SK-N-SH treated with all-trans-retinoic acid at 6 μM for 48 hours (cell line): ENCODE data around the gene GRAMD1C.

Experiments used
- ATAC-seq: fragments of 200-7000 bp; cut with Tn5 transposase; 3 replicates; pipeline ENCODE4 v1.9.1; 2020; ENCODE audit warnings: mild to moderate bottlenecking, moderate library complexity
- ARNTL ChIP-seq: fragments of 450-650 bp; formaldehyde crosslinking; IDR thresholded peaks from 2 replicates; pipeline ENCODE4 v1.5.0; 2020; ENCODE audit warnings: low read depth, mild to moderate bottlenecking, moderate library complexity, borderline replicate concordance
- BACH2 ChIP-seq: fragments of 250-450 bp; sonication (Bioruptor Pico); IDR thresholded peaks from 2 replicates; pipeline ENCODE4 v1.9.0; 2021; ENCODE audit warnings: mild to moderate bottlenecking, borderline replicate concordance
- CREB5 ChIP-seq: fragments of 250-450 bp; sonication (Bioruptor Pico); IDR thresholded peaks from 2 replicates; pipeline ENCODE4 v1.5.1; 2020; ENCODE audit warnings: low read depth, mild to moderate bottlenecking, moderate library complexity
- CSDC2 ChIP-seq: fragments of 250-450 bp; sonication (Bioruptor Pico); IDR thresholded peaks from 2 replicates; pipeline ENCODE4 v1.5.0; 2020; ENCODE audit warnings: mild to moderate bottlenecking, moderate library complexity
- CSRNP3 ChIP-seq: fragments of 250-450 bp; sonication (Bioruptor Pico); IDR thresholded peaks from 2 replicates; pipeline ENCODE4 v1.5.1; 2021; ENCODE audit warnings: mild to moderate bottlenecking, moderate library complexity
- ESRRG ChIP-seq: fragments of 250-450 bp; sonication (Bioruptor Pico); IDR thresholded peaks from 2 replicates; pipeline ENCODE4 v1.6.1; 2021; ENCODE audit warnings: mild to moderate bottlenecking
- GLIS3 ChIP-seq: fragments of 250-450 bp; sonication (Bioruptor Pico); IDR thresholded peaks from 2 replicates; pipeline ENCODE4 v1.5.0; 2020; ENCODE audit warnings: mild to moderate bottlenecking, moderate library complexity
- ISL1 ChIP-seq: fragments of 250-450 bp; sonication (Bioruptor Pico); IDR thresholded peaks from 2 replicates; pipeline ENCODE4 v2.1.2; 2022; ENCODE audit warnings: mild to moderate bottlenecking, moderate library complexity
- OSR1 ChIP-seq: fragments of 250-450 bp; sonication (Bioruptor Pico); IDR thresholded peaks from 2 replicates; pipeline ENCODE4 v1.8.0; 2022; ENCODE audit warnings: moderate library complexity, mild to moderate bottlenecking, inconsistent platforms
- POU6F1 ChIP-seq: fragments of 250-450 bp; sonication (Bioruptor Pico); IDR thresholded peaks from 2 replicates; pipeline ENCODE4 v1.8.0; 2021; ENCODE audit warnings: low read depth, mild to moderate bottlenecking, moderate library complexity, borderline replicate concordance
- PPARA ChIP-seq: fragments of 250-450 bp; sonication (Bioruptor Pico); IDR thresholded peaks from 2 replicates; pipeline ENCODE4 v1.5.0; 2020; ENCODE audit warnings: mild to moderate bottlenecking, borderline replicate concordance
- RARB ChIP-seq: fragments of 250-450 bp; sonication (Bioruptor Pico); IDR thresholded peaks from 2 replicates; pipeline ENCODE4 v1.8.0; 2021; ENCODE audit warnings: mild to moderate bottlenecking, moderate library complexity
- SNAI2 ChIP-seq: fragments of 250-450 bp; sonication (Bioruptor Pico); IDR thresholded peaks from 2 replicates; pipeline ENCODE4 v1.5.0; 2020; ENCODE audit warnings: mild to moderate bottlenecking, moderate library complexity
- TCF4 ChIP-seq: fragments of 250-450 bp; sonication (Bioruptor Pico); IDR thresholded peaks from 2 replicates; pipeline ENCODE4 v1.8.0; 2021; ENCODE audit warnings: mild to moderate bottlenecking, moderate library complexity, borderline replicate concordance
- TOX ChIP-seq: fragments of 250-450 bp; sonication (Bioruptor Pico); IDR thresholded peaks from 2 replicates; pipeline ENCODE4 v1.8.0; 2021; ENCODE audit warnings: mild to moderate bottlenecking, moderate library complexity, borderline replicate concordance
- TSHZ2 ChIP-seq: fragments of 250-450 bp; sonication (Bioruptor Pico); IDR thresholded peaks from 2 replicates; pipeline ENCODE4 v1.5.0; 2020; ENCODE audit warnings: mild to moderate bottlenecking, moderate library complexity
- ZC3H10 ChIP-seq: fragments of 250-450 bp; sonication (Bioruptor Pico); IDR thresholded peaks from 2 replicates; pipeline ENCODE4 v1.5.1; 2021; ENCODE audit warnings: mild to moderate bottlenecking, moderate library complexity
- ZFP3 ChIP-seq: fragments of 250-450 bp; sonication (Bioruptor Pico); IDR thresholded peaks from 2 replicates; pipeline ENCODE4 v1.5.0; 2020; ENCODE audit warnings: mild to moderate bottlenecking, moderate library complexity
- ZFP30 ChIP-seq: fragments of 450-650 bp; formaldehyde crosslinking; IDR thresholded peaks from 2 replicates; pipeline ENCODE4 v1.5.0; 2022; ENCODE audit warnings: mild to moderate bottlenecking, moderate library complexity
- ZNF565 ChIP-seq: fragments of 450-650 bp; formaldehyde crosslinking; conservative IDR thresholded peaks from 2 replicates; pipeline ENCODE4 v1.5.0; 2020; ENCODE audit warnings: low read depth, mild to moderate bottlenecking, moderate library complexity
- ZNF70 ChIP-seq: fragments of 450-650 bp; formaldehyde crosslinking; IDR thresholded peaks from 2 replicates; pipeline ENCODE4 v1.5.0; 2020; ENCODE audit warnings: mild to moderate bottlenecking, moderate library complexity
- ZNF8 ChIP-seq: fragments of 450-650 bp; formaldehyde crosslinking; IDR thresholded peaks from 2 replicates; pipeline ENCODE4 v1.5.0; 2020; ENCODE audit warnings: mild to moderate bottlenecking, moderate library complexity
- TF ChIP-seq, protein P1 (sequence below): fragments of 250-450 bp; sonication (Bioruptor Pico); IDR thresholded peaks from 2 replicates; pipeline ENCODE4 v1.8.0; 2020; ENCODE audit warnings: mild to moderate bottlenecking, moderate library complexity, borderline replicate concordance

The GRAMD1C gene

DNA sequence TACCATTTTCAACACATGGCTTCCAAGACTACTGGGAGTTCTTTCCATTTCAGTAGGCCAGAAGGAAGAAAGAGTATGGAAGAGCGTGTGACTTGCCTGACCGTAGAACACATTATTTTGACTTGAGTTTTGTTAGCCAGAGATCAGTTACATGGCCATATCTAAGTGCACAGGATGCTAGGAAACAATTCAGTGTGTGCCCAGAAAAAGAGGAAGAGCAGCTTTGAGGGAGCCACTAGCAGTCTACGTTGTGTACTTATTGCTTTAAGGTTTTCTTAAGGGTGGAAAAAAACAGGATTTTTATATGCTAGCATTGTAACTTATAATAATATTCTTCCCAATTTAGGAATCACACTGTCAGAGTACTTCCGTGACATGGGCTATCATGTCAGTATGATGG, 44.1 kb upstream of the GRAMD1C start:
- TF ChIP-seq ZFP3 (CRISPR knock-in tag) (no peak), TSHZ2 (CRISPR knock-in tag) (no peak), BACH2 (no peak), RARB (CRISPR knock-in tag) (no peak), ZFP30 (CRISPR knock-in tag) (no peak), CREB5 (no peak), ZNF8 (CRISPR knock-in tag) (no peak), ZNF565 (no peak), ARNTL (CRISPR knock-in tag) (no peak), ISL1 (CRISPR knock-in tag) (no peak), OSR1 (CRISPR knock-in tag) (no peak), PPARA (no peak), CSRNP3 (CRISPR knock-in tag) (no peak), GLIS3 (CRISPR knock-in tag) (no peak), TCF4 (CRISPR knock-in tag) (no peak), ZNF70 (no peak), ZC3H10 (no peak)
- TF ChIP-seq, protein P1, sequence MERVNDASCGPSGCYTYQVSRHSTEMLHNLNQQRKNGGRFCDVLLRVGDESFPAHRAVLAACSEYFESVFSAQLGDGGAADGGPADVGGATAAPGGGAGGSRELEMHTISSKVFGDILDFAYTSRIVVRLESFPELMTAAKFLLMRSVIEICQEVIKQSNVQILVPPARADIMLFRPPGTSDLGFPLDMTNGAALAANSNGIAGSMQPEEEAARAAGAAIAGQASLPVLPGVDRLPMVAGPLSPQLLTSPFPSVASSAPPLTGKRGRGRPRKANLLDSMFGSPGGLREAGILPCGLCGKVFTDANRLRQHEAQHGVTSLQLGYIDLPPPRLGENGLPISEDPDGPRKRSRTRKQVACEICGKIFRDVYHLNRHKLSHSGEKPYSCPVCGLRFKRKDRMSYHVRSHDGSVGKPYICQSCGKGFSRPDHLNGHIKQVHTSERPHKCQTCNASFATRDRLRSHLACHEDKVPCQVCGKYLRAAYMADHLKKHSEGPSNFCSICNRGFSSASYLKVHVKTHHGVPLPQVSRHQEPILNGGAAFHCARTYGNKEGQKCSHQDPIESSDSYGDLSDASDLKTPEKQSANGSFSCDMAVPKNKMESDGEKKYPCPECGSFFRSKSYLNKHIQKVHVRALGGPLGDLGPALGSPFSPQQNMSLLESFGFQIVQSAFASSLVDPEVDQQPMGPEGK (CRISPR knock-in tag), result no peak
- TF ChIP-seq, all 23 proteins: peak for 0
- ATAC-seq, result no peak

DNA sequence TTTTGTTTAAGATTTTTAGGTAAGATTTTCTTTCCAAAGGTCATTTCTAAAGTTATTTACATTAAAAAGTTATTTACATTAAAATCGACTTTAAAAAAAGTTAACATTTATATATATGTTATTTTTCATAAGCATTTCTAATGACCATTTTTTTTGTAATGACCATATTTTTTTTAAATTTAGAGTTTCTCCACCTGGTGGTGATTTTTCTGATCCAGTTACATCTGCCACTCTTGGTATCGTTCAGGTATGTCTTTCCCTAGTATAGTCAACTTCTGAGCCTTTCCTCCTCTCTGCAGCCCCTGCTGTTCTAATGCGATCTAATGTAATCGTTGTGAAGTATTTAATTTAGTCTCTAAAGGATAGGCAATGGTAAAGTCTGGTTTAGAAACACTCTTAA, 42.9 kb upstream of the GRAMD1C start:
- no peak for ATAC-seq
- no peak for TF ChIP-seq BACH2
- TF ChIP-seq ZFP30 (CRISPR knock-in tag), result no peak
- no peak for TF ChIP-seq RARB (CRISPR knock-in tag)
- no peak for TF ChIP-seq TSHZ2 (CRISPR knock-in tag)
- TF ChIP-seq POU6F1 (CRISPR knock-in tag), result no peak
- no peak for TF ChIP-seq ZNF565
- TF ChIP-seq TOX, result no peak
- no peak for TF ChIP-seq OSR1 (CRISPR knock-in tag)
- no peak for TF ChIP-seq ESRRG (CRISPR knock-in tag)
- TF ChIP-seq CSRNP3 (CRISPR knock-in tag), result no peak
- TF ChIP-seq ZC3H10, result no peak
- TF ChIP-seq CSDC2 (CRISPR knock-in tag), result no peak
- no peak for TF ChIP-seq CREB5
- no peak for TF ChIP-seq ZFP3 (CRISPR knock-in tag)
- no peak for TF ChIP-seq SNAI2 (CRISPR knock-in tag)
- TF ChIP-seq, protein P1 (CRISPR knock-in tag), result no peak
- no peak for TF ChIP-seq GLIS3 (CRISPR knock-in tag)
